Fibroblast of pulmonary artery (primary cell): ENCODE data around the gene CD300LG.

Experiments used
- DNase-seq: peaks from one replicate; pipeline ENCODE4 v3.0.0-alpha.2; 2010; ENCODE audit warnings: low read depth
- H3K4me3 ChIP-seq: replicated peaks from 2 replicates; pipeline ENCODE4 v1.5.1; 2011; ENCODE audit warnings: low read depth, mild to moderate bottlenecking, control low read depth, low read length, moderate library complexity
- TF ChIP-seq, protein P1 (sequence below): IDR thresholded peaks from 2 replicates; pipeline ENCODE4 v1.5.1; 2011; ENCODE audit warnings: mild to moderate bottlenecking, control low read depth, low read length, inconsistent platforms; ENCODE audit errors: missing control alignments

Gene CD300LG

DNA sequence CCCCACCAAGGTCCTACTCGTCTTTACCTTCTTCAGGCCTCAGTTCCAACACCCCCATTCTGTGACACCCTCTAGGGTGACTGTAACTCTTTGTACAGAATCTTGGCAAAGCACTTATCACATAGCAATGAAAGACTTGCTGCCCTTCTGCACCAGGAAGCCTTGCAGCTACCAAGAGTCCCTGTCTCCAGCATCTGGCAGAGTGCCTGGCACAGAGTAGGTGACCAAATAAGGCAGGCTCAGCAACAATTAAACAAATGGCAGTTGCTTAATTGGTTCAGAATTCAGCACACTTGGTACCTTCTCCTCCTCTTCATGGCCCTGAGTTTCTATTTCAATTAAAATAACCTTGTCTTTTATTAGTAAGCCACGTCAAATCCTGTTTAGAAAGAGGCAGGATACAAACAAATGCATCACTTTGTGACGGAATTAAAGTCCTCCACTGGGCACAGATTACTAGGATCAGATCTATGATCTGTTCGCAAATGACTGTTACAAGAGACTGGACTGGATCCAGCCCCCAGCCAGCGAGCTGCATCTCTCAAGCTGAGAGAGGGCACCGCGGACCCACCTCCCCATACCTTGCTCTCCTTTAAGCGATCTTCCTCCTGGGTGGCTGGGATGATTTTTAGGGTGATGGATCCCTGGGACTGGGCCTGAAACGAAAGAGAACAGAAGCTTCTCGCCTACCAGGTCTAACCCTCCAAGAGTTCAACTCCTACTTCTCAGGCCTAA lies 23.5 kb upstream of the CD300LG start:
- TF ChIP-seq, protein P1, sequence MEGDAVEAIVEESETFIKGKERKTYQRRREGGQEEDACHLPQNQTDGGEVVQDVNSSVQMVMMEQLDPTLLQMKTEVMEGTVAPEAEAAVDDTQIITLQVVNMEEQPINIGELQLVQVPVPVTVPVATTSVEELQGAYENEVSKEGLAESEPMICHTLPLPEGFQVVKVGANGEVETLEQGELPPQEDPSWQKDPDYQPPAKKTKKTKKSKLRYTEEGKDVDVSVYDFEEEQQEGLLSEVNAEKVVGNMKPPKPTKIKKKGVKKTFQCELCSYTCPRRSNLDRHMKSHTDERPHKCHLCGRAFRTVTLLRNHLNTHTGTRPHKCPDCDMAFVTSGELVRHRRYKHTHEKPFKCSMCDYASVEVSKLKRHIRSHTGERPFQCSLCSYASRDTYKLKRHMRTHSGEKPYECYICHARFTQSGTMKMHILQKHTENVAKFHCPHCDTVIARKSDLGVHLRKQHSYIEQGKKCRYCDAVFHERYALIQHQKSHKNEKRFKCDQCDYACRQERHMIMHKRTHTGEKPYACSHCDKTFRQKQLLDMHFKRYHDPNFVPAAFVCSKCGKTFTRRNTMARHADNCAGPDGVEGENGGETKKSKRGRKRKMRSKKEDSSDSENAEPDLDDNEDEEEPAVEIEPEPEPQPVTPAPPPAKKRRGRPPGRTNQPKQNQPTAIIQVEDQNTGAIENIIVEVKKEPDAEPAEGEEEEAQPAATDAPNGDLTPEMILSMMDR = no peak
- no peak overlapping the region for H3K4me3 ChIP-seq
- no peak for DNase-seq

DNA sequence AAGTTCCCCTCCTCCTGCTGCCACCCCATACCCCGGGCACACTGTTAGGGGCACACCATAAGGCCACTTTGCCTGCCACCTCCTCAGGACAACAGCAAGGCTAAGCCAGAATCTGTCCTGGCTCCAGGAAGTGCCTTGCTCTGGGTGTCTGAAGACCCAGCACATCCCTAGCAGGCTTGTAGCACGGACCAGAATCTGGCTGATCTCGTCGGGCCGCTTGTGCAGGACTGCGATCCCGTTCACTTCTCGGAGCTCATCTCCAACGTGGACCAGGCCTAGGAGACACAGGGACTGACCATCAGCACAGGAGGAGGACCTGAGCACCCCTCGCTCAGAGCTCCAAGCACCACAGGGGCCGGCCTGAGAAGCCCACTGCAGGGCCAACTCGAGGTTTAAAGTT lies 21.4 kb upstream of the CD300LG start:
- TF ChIP-seq, protein P1 = no peak
- DNase-seq = no peak
- H3K4me3 ChIP-seq = no peak overlapping the region

DNA sequence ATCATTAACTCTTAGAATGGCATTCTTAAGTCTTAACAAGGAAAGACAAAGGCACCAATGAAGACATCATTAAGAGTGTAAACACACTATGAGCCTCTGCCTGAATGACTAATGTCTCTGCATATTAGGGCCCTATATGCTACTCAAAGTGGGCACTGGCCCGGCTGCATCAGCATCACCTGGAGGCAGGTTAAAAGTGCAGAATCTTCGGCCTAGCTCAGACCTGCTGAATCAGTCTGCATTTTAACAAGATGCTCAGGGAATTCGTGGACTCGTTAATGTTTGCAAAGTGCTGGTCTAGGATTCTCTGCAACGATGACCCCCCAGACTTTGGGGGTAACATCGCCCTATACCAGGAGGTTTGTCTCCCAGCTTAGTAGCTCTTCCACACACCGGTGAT lies 20.8 kb upstream of the CD300LG start:
- TF ChIP-seq, protein P1 = no peak
- no peak overlapping the region for H3K4me3 ChIP-seq
- no peak for DNase-seq

DNA sequence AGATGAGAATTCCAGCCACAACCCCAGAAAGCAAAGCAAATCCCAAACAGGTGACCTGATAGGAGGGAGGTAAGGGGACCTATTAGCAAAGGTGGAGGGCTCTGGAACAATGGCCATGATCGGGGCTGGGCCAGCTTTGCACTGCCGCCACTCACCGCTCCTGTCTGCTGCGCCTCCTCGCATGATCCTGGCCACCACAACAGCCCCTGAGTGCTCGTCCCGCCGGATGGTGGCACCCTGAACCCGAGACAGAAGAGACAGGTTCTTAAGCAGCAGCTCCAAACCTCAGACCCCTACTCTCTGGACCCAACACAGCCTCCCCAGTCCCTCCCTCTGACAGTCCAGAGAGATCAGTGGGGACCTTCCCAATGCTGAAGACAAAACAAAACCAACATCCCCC lies 19.4 kb upstream of the CD300LG start:
- DNase-seq = no peak
- H3K4me3 ChIP-seq = no peak overlapping the region
- TF ChIP-seq, protein P1 = no peak

DNA sequence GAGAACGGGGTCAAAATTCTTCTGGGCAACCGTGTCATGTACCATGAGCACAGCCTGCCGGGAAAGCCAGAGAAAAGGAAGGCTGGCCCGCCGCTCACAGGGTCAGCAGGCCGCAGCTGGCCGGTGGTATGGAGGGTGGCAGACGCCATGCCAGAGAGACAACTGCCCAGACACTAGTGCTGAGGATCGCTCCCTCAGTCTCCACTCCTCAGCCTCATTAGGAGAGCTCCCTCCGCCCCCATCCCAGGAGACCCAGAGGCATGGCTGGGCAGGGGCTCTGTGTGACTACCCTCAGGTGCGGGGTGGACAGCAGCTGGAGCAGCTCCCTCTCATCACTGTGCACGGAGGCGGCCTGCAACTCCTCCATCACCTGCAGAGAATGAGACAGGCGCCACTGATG lies 17.2 kb upstream of the CD300LG start:
- no peak for DNase-seq
- TF ChIP-seq, protein P1 = no peak
- H3K4me3 ChIP-seq = no peak overlapping the region

DNA sequence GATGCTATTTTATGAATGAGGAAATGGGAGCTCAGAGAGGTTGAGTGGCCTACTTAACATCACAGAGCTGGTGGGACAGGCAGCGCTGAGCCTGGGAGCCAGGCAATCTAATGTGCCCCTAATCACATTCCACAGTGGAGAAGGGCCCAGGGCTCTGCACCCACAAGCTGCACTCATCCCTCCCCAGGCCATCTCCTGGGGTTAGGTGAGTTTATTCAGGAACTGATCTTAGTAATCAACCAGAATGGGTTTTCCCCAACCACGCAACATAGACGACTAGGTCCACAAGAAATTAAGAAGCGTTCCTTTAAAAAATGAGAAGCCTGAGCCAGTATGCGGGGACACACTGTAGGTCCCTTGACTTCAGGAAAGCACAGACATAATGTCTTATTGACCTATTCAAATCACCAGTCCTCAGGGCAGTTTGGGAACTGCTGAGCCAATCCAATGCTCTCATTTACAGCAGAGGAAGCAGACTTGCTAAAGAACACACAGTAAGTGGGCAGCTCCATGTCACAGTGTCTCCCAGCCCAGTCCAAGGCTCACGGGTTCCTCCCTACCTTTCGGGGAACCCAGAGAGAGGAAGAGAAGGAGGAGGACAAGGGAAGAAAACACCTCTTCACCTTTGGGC lies 16.4 kb upstream of the CD300LG start:
- TF ChIP-seq, protein P1 = no peak
- no peak overlapping the region for H3K4me3 ChIP-seq
- no peak for DNase-seq

DNA sequence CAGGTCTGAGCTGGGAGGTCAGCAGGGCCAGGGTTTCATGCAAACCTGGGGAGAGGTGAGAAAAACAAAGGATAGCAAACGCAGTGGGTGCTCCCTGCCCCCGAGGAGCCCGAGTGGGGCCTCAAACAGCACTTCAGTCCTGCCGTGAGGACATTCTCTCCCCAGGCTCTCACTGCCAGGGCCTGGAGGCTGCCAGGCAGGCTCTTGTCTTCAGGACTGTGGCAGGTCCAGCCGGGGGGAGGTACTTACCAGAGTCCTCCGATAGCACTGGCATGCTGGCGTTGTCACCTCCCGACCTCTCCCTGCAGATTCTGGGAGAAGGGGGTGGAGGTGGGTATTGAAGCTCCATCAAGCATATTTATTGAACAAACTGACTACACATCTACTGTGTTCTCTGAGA lies 15.3 kb upstream of the CD300LG start:
- TF ChIP-seq, protein P1 = no peak
- DNase-seq = no peak
- no peak overlapping the region for H3K4me3 ChIP-seq
